ENCODE data around the gene GDPD5. TPM values are rescaled to one million over a fixed set of nuclear protein-coding genes. Genes with fewer than 3 reads are reported as not detected.

The GDPD5 gene
- polyA plus RNA-seq, 2 of the 4 experiments (the other 2 are of a cell fraction) = 3.9 to 5.9 TPM

DNA sequence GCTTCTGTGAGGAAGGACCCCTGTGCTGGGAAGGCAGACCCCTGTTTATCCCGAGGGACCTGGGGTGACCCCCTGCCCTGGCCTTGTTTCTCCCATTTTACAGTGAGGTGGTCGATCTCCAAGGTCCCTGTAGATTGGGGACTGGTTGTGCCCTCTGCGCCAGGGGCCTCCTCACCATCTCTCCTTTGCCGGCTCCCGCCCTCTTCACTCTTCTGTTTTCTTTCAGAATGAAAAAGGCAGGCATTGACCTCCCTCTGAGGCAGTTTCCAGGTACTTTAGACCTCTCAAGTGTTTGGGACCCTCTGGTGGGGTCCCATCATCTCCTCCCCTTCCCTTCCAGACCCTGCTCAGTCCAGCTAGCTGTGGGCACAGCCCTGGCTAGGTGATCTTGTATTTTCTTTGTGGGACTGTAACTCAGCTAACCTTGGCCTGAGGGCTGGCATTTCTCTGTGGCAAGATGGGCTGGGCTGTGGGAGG, 37.8 kb upstream of the GDPD5 start:
- Histone ChIP-seq H3K4me2 (peak overlapping the region; percentile 96), H3K27ac (peak overlapping the region; percentile 97), H3K4me1 (peaks cover 51% of the 10 kb centered on the region), H3K4me3 (peak overlapping the region; percentile 90), H3K9me3 (no peaks in the 10 kb centered on the region)
- FAIRE-seq (no peak), DNase-seq (ENCODE audit: low read depth in 1 of 2, low spot score in 1 of 2) (no peak), ATAC-seq (no peak)
- WGBS (ENCODE audit: missing lambda C conversion rate) = 46% methylated on average over 5 of the region's 5 CpGs
- POLR2A ChIA-PET = interaction anchor here (1.3 to 1.6 kb wide), 3 partner anchors 11 to 40 kb away, joined by 3 to 24 read pairs (median 4); no protein-coding TSS in a partner anchor
- no peak for TF ChIP-seq RFX5 (IDR thresholded peaks at IDR 0.05)
- TF ChIP-seq JUN (IDR thresholded peaks at IDR 0.05) = no peak
- TF ChIP-seq RARB (CRISPR knock-in tag; IDR thresholded peaks at IDR 0.05) = no peak
- TF ChIP-seq ZSCAN20 (CRISPR knock-in tag; IDR thresholded peaks at IDR 0.05) = no peak
- CTCF ChIA-PET = interaction anchor here (1.4 to 17.9 kb wide), 4 partner anchors 10 to 179 kb away, joined by 3 to 137 read pairs (median 7); no protein-coding TSS in a partner anchor

DNA sequence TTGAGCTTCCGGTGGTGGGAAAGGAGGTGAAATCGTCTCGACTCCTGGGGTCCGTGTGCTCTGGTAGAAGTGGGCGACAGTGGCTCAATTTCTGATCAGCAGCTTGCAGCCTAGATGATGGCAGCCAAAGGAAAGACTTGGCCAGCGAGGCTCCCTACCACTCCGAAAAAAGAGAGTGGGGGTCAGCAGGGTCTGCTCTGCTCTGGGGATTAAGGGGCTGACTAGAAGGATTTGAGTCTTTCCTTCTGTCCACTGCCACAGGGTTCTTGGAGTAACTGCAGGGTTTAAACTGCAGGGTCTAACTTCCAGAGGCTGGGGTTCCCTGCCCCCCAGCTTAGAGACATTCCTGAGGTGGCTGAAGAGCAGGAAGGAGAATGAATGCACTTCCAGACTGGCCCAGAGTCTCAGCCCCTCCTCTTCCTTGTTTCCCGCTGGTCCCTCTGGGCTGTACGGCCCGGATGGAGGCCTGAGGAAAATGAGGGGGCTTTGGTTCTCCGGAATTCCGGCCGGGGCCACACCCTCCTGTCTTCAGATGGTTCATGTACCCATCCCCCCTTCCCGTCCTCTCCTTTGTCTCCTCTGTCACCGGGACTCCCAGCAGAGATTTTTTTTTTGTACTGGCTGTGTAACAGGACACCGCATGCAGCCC, 37.2 kb upstream of the GDPD5 start:
- FAIRE-seq (no peak), ATAC-seq (peak; percentile 5 to 51; a peak in 3 of 6 replicates), DNase-seq (ENCODE audit: low read depth in 1 of 2, low spot score in 1 of 2) (peak in 1 of 2 experiments; percentile 40)
- 4% methylated on average over 16 of the region's 16 CpGs for WGBS (ENCODE audit: missing lambda C conversion rate)
- Histone ChIP-seq H3K4me2 (peak overlapping the region; percentile 96), H3K27ac (peak overlapping the region; percentile 97), H3K9me3 (no peaks in the 10 kb centered on the region), H3K4me1 (peaks cover 57% of the 10 kb centered on the region), H3K4me3 (peak overlapping the region; percentile 90)
- TF ChIP-seq, protein P1, sequence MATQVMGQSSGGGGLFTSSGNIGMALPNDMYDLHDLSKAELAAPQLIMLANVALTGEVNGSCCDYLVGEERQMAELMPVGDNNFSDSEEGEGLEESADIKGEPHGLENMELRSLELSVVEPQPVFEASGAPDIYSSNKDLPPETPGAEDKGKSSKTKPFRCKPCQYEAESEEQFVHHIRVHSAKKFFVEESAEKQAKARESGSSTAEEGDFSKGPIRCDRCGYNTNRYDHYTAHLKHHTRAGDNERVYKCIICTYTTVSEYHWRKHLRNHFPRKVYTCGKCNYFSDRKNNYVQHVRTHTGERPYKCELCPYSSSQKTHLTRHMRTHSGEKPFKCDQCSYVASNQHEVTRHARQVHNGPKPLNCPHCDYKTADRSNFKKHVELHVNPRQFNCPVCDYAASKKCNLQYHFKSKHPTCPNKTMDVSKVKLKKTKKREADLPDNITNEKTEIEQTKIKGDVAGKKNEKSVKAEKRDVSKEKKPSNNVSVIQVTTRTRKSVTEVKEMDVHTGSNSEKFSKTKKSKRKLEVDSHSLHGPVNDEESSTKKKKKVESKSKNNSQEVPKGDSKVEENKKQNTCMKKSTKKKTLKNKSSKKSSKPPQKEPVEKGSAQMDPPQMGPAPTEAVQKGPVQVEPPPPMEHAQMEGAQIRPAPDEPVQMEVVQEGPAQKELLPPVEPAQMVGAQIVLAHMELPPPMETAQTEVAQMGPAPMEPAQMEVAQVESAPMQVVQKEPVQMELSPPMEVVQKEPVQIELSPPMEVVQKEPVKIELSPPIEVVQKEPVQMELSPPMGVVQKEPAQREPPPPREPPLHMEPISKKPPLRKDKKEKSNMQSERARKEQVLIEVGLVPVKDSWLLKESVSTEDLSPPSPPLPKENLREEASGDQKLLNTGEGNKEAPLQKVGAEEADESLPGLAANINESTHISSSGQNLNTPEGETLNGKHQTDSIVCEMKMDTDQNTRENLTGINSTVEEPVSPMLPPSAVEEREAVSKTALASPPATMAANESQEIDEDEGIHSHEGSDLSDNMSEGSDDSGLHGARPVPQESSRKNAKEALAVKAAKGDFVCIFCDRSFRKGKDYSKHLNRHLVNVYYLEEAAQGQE (IDR thresholded peaks at IDR 0.05) = no peak
- TF ChIP-seq, protein P2, sequence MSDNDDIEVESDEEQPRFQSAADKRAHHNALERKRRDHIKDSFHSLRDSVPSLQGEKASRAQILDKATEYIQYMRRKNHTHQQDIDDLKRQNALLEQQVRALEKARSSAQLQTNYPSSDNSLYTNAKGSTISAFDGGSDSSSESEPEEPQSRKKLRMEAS (IDR thresholded peaks at IDR 0.05) = peak; percentile 11; the same call in 1 of the 2 replicates
- TF ChIP-seq, protein P3, sequence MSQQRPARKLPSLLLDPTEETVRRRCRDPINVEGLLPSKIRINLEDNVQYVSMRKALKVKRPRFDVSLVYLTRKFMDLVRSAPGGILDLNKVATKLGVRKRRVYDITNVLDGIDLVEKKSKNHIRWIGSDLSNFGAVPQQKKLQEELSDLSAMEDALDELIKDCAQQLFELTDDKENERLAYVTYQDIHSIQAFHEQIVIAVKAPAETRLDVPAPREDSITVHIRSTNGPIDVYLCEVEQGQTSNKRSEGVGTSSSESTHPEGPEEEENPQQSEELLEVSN (IDR thresholded peaks at IDR 0.05; ENCODE audit: borderline replicate concordance, low read depth) = peak; percentile 65
- TF ChIP-seq, protein P4, sequence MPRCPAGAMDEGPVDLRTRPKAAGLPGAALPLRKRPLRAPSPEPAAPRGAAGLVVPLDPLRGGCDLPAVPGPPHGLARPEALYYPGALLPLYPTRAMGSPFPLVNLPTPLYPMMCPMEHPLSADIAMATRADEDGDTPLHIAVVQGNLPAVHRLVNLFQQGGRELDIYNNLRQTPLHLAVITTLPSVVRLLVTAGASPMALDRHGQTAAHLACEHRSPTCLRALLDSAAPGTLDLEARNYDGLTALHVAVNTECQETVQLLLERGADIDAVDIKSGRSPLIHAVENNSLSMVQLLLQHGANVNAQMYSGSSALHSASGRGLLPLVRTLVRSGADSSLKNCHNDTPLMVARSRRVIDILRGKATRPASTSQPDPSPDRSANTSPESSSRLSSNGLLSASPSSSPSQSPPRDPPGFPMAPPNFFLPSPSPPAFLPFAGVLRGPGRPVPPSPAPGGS (IDR thresholded peaks at IDR 0.05) = no peak
- ChIA-PET POLR2A (interaction anchor here (0.6 to 2.0 kb wide), 8 partner anchors 9 to 41 kb away, joined by 3 to 24 read pairs (median 6); no protein-coding TSS in a partner anchor), CTCF (interaction anchor here (1.7 to 17.9 kb wide), 3 partner anchors 12 to 117 kb away, joined by 5 to 137 read pairs (median 7); no protein-coding TSS in a partner anchor)

DNA sequence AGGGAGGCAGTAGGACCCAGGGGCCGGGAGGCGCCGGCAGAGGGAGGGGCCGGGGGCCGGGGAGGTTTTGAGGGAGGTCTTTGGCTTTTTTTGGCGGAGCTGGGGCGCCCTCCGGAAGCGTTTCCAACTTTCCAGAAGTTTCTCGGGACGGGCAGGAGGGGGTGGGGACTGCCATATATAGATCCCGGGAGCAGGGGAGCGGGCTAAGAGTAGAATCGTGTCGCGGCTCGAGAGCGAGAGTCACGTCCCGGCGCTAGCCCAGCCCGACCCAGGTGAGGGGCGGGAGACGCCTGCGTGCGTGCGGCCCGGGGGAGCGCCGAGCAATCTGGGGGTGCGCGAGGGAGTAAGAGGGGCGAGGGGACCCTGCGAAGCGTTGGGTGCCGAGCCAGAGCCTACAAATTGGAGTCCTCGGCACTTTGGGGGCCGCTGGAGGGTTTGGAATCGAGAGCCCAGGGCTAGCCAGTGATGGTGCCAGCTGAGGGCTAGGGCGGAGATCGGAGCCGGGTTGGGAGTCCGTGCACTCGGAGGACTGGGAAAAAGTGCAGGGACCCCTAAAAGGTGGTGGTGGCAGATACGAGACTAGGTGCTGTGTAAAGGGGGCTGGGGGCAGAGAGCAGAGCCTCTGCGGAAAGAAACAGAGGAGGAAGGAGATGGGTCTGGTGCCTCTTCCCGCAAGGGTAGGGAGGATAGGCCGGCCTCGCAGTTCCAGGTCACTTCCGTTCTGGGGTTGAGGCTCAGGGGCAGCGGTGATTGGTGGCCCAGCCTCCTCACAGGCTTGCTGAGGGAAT, 36.5 kb upstream of the GDPD5 start, which contains the start of gene SERPINH1:
Gene SERPINH1 (plus strand): TSS at position 206 of the 788 bp plus-strand sequence. CDS start 4,097 bp downstream, outside the sequence.
- ATAC-seq = peak; percentile 89 to 95
- WGBS (ENCODE audit: missing lambda C conversion rate) = 3% methylated on average over 38 of the region's 51 CpGs
- FAIRE-seq = no peak
- H3K4me1 ChIP-seq = peaks cover 62% of the 10 kb centered on the region
- DNase-seq (ENCODE audit: low read depth in 1 of 2, low spot score in 1 of 2) = peak; percentile 89 to 97
- no peaks in the 10 kb centered on the region for H3K9me3 ChIP-seq
- H3K4me3 ChIP-seq = peak within 1 kb of the TSS; percentile 90
- ChIA-PET CTCF (interaction anchor here (0.9 to 17.9 kb wide), 5 partner anchors 13 to 116 kb away, joined by 3 to 137 read pairs (median 7); no protein-coding TSS in a partner anchor), POLR2A (interaction anchor here (0.6 to 2.0 kb wide), 8 partner anchors 9 to 42 kb away, joined by 3 to 24 read pairs (median 6); no protein-coding TSS in a partner anchor)
- H3K4me2 ChIP-seq = peak within 1 kb of the TSS; percentile 96
- H3K27ac ChIP-seq = peak within 1 kb of the TSS; percentile 97
- TF ChIP-seq EHF (CRISPR knock-in tag; IDR thresholded peaks at IDR 0.05) (no peak), POLR2A (IDR thresholded peaks at IDR 0.05; ENCODE audit: low read length) (peak; percentile 91), GATA3 (IDR thresholded peaks at IDR 0.05; ENCODE audit: borderline replicate concordance) (no peak), CHD4 (IDR thresholded peaks at IDR 0.05; ENCODE audit: borderline replicate concordance) (no peak), SMC3 (IDR thresholded peaks at IDR 0.05) (no peak), EHMT2 (IDR thresholded peaks at IDR 0.05; ENCODE audit: low read depth) (no peak), JUN (IDR thresholded peaks at IDR 0.05) (peak; percentile 82 to 85)
- TF ChIP-seq, protein P4 (IDR thresholded peaks at IDR 0.05) = peak; percentile 89
- TF ChIP-seq, protein P2 (IDR thresholded peaks at IDR 0.05) = peak; percentile 42; the same call in 1 of the 2 replicates
- TF ChIP-seq, protein P1 (IDR thresholded peaks at IDR 0.05) = no peak
- TF ChIP-seq, protein P3 (IDR thresholded peaks at IDR 0.05; ENCODE audit: borderline replicate concordance, low read depth) = no peak
